MM.1S (cell line): Measurements from ENCODE around the gene DCTN5.

Source experiments
- CTCF ChIP-seq: fragments of 300-600 bp; sonication (generic); IDR thresholded peaks from 2 replicates; pipeline ENCODE4 v1.5.1; 2016; ENCODE audit warnings: antibody characterized with exemption, low read length, mixed read lengths
- EZH2 ChIP-seq: fragments of 300-600 bp; sonication (generic); optimal IDR thresholded peaks from 2 replicates; pipeline ENCODE3; 2017; ENCODE audit warnings: low read depth, mild to moderate bottlenecking, antibody characterized with exemption, low read length, mixed read lengths
- EZH2phosphoT487 ChIP-seq: fragments of 300-600 bp; sonication (generic); IDR thresholded peaks from 2 replicates; pipeline ENCODE4 v1.6.1; 2018; ENCODE audit warnings: antibody characterized with exemption, low read length

GRCh38 chr16:23689442-23690187, 48.3 kb downstream of the DCTN5 start:
- no peak for TF ChIP-seq CTCF
- TF ChIP-seq EZH2, result no peak
- no peak for TF ChIP-seq EZH2phosphoT487
